Measurements from ENCODE around the gene NXPH3. TPM values are rescaled to one million over a fixed set of nuclear protein-coding genes. Genes with fewer than 3 reads are reported as not detected.
A peak's percentile ranks its signal among the peaks of the same experiment; 100 is the strongest.

NXPH3 gene
- total and polyA plus RNA-seq, 2 of the 13 experiments (the other 11 are each of a cell fraction or from before 2014, with no cell fraction given): 0.04 to 0.58 TPM

DNA sequence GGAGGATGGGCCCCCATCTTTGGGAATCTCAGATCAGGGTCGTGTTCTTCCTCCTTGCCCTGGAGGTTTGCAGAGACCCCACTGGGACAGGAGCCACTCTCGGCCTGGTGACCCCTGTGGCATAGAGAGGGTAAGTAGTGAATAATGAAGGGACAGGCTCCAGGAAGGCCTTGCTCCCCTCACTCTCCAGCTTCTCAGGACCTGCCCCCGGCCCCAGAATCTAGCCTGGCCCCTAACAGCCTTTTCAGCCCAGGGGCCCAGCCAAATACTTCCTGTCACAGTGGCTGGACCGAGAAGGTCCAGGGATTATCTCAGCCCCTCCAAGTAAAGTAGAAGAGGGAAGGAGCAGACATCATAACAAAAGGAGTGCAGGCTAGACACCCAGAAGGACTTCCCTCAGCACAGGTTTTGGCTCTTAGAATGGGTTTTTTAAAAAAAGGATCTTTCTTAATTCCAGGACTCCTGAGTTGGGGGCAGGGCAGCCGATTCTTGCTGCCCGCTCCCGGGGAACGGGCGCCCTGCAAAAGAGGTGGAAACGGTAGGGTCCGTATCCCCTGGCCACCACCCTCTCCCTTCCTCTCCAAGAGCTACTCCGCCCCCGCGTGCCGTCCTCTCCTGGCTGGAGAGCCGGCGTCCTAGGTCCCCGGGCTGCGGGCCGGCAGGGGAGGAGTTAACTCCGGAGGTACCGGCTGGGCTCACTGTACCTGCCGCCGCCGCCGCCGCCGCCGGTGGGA, 559 bp upstream of the NXPH3 start (continued):
- TF ChIP-seq, protein P1, sequence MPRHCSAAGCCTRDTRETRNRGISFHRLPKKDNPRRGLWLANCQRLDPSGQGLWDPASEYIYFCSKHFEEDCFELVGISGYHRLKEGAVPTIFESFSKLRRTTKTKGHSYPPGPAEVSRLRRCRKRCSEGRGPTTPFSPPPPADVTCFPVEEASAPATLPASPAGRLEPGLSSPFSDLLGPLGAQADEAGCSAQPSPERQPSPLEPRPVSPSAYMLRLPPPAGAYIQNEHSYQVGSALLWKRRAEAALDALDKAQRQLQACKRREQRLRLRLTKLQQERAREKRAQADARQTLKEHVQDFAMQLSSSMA (CRISPR knock-in tag; IDR thresholded peaks at IDR 0.05): no peak
- no peak for TF ChIP-seq ZFP82 (CRISPR knock-in tag; IDR thresholded peaks at IDR 0.05; ENCODE audit: borderline replicate concordance)
- 0 out of 2 replicates have a peak, but pooled peaks have one; percentile 13 for TF ChIP-seq MTA1 (CRISPR knock-in tag; IDR thresholded peaks at IDR 0.05; ENCODE audit: borderline replicate concordance)
- TF ChIP-seq ZNF552 (CRISPR knock-in tag; IDR thresholded peaks at IDR 0.05; ENCODE audit: borderline replicate concordance): 0 out of 2 replicates have a peak, but pooled peaks have one; percentile 41
- no peak for TF ChIP-seq JARID2 (CRISPR knock-in tag; IDR thresholded peaks at IDR 0.05; ENCODE audit: insufficient replicate concordance)
- no peak for TF ChIP-seq ETV6 (CRISPR knock-in tag; conservative IDR thresholded peaks at IDR 0.05)
- TF ChIP-seq RARA (CRISPR knock-in tag; IDR thresholded peaks at IDR 0.05): no peak
- TF ChIP-seq ZNF382 (CRISPR knock-in tag; IDR thresholded peaks at IDR 0.05; ENCODE audit: borderline replicate concordance): no peak
- no peak for TF ChIP-seq ARNTL (CRISPR knock-in tag; IDR thresholded peaks at IDR 0.05)
- no peak for TF ChIP-seq JUNB (CRISPR knock-in tag; IDR thresholded peaks at IDR 0.05; ENCODE audit: borderline replicate concordance)
- peak; percentile 28; the same call in 1 of the 2 replicates for TF ChIP-seq ZNF441 (CRISPR knock-in tag; IDR thresholded peaks at IDR 0.05; ENCODE audit: borderline replicate concordance)
- TF ChIP-seq, protein P2, sequence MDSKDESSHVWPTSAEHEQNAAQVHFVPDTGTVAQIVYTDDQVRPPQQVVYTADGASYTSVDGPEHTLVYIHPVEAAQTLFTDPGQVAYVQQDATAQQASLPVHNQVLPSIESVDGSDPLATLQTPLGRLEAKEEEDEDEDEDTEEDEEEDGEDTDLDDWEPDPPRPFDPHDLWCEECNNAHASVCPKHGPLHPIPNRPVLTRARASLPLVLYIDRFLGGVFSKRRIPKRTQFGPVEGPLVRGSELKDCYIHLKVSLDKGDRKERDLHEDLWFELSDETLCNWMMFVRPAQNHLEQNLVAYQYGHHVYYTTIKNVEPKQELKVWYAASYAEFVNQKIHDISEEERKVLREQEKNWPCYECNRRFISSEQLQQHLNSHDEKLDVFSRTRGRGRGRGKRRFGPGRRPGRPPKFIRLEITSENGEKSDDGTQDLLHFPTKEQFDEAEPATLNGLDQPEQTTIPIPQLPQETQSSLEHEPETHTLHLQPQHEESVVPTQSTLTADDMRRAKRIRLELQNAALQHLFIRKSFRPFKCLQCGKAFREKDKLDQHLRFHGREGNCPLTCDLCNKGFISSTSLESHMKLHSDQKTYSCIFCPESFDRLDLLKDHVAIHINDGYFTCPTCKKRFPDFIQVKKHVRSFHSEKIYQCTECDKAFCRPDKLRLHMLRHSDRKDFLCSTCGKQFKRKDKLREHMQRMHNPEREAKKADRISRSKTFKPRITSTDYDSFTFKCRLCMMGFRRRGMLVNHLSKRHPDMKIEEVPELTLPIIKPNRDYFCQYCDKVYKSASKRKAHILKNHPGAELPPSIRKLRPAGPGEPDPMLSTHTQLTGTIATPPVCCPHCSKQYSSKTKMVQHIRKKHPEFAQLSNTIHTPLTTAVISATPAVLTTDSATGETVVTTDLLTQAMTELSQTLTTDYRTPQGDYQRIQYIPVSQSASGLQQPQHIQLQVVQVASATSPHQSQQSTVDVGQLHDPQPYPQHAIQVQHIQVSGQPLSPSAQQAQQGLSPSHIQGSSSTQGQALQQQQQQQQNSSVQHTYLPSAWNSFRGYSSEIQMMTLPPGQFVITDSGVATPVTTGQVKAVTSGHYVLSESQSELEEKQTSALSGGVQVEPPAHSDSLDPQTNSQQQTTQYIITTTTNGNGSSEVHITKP (CRISPR knock-in tag; IDR thresholded peaks at IDR 0.05; ENCODE audit: low read depth): 0 out of 2 replicates have a peak, but pooled peaks have one; percentile 31

Data from HepG2 (cell line).